Fibroblast of pulmonary artery (primary cell): ENCODE results near the gene PMVK.

ENCODE experiments used
- DNase-seq: peaks from one replicate; pipeline ENCODE4 v3.0.0-alpha.2; 2010; ENCODE audit warnings: low read depth
- H3K4me3 ChIP-seq: replicated peaks from 2 replicates; pipeline ENCODE4 v1.5.1; 2011; ENCODE audit warnings: low read depth, mild to moderate bottlenecking, control low read depth, low read length, moderate library complexity
- CTCF ChIP-seq: IDR thresholded peaks from 2 replicates; pipeline ENCODE4 v1.5.1; 2011; ENCODE audit warnings: mild to moderate bottlenecking, control low read depth, low read length, inconsistent platforms; ENCODE audit errors: missing control alignments

Gene PMVK

GRCh38 chr1:154884869-154885701 is 51.4 kb downstream of the PMVK start:
- H3K4me3 ChIP-seq, result no peak overlapping the region
- DNase-seq, result no peak
- no peak for TF ChIP-seq CTCF

- DNase-seq, result no peak
- no peak for TF ChIP-seq CTCF
- H3K4me3 ChIP-seq, result no peak overlapping the region
Observed at GRCh38 chr1:154883919-154884868, 52.3 kb downstream of the PMVK start.

- no peak for DNase-seq
- no peak overlapping the region for H3K4me3 ChIP-seq
- TF ChIP-seq CTCF, result no peak
Observed at GRCh38 chr1:154881820-154882535, 54.5 kb downstream of the PMVK start.

GRCh38 chr1:154880671-154881070 is 55.8 kb downstream of the PMVK start:
- DNase-seq, result no peak
- TF ChIP-seq CTCF, result no peak

GRCh38 chr1:154879038-154879421 is 57.5 kb downstream of the PMVK start:
- no peak for DNase-seq
- no peak overlapping the region for H3K4me3 ChIP-seq
- TF ChIP-seq CTCF, result no peak

More at GRCh38 chr1:154880671-154881070, 55.8 kb downstream of the PMVK start:
- no peak overlapping the region for H3K4me3 ChIP-seq

GRCh38 chr1:154878371-154879037 is 58.0 kb downstream of the PMVK start:
- DNase-seq, result peak; percentile 78

More at GRCh38 chr1:154878371-154879037, 58.0 kb downstream of the PMVK start:
- H3K4me3 ChIP-seq, result no peak overlapping the region
- TF ChIP-seq CTCF, result peak; percentile 79
